H7 (cell line): Measurements from ENCODE around the gene HPRT1. TPM values are rescaled to one million over a fixed set of nuclear protein-coding genes. Genes with fewer than 3 reads are reported as not detected.

Experiments used
- DNase-seq: peaks from one replicate; pipeline ENCODE4 v3.0.0; 2012
- H3K27me3 ChIP-seq: 2 replicates; pipeline ENCODE4 v1.6.0; 2011; ENCODE audit warnings: mild to moderate bottlenecking, low read length; ENCODE audit not compliant: control insufficient read depth, insufficient read depth
- H3K36me3 ChIP-seq: replicated peaks from 2 replicates; pipeline ENCODE4 v1.5.1; 2011; ENCODE audit warnings: low read length; ENCODE audit not compliant: control insufficient read depth, insufficient read depth
- H3K4me3 ChIP-seq: 2 replicates; pipeline ENCODE4 v1.5.1; 2011; ENCODE audit warnings: low read depth, mild to moderate bottlenecking, control low read depth, low read length, moderate library complexity; ENCODE audit not compliant: insufficient read depth
- total RNA-seq: library from RNA; depleted of rRNA; stranded (reverse); fragments of >200 nt; shearing (Covaris generic); gene quantifications from 2 replicates; pipeline ENCODE4 v1.2.3, GENCODE V29; 2014; rRNA removed

The HPRT1 gene, protein sequence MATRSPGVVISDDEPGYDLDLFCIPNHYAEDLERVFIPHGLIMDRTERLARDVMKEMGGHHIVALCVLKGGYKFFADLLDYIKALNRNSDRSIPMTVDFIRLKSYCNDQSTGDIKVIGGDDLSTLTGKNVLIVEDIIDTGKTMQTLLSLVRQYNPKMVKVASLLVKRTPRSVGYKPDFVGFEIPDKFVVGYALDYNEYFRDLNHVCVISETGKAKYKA
- total RNA-seq = 11.0 and 22.2 TPM in 2 replicates

DNA sequence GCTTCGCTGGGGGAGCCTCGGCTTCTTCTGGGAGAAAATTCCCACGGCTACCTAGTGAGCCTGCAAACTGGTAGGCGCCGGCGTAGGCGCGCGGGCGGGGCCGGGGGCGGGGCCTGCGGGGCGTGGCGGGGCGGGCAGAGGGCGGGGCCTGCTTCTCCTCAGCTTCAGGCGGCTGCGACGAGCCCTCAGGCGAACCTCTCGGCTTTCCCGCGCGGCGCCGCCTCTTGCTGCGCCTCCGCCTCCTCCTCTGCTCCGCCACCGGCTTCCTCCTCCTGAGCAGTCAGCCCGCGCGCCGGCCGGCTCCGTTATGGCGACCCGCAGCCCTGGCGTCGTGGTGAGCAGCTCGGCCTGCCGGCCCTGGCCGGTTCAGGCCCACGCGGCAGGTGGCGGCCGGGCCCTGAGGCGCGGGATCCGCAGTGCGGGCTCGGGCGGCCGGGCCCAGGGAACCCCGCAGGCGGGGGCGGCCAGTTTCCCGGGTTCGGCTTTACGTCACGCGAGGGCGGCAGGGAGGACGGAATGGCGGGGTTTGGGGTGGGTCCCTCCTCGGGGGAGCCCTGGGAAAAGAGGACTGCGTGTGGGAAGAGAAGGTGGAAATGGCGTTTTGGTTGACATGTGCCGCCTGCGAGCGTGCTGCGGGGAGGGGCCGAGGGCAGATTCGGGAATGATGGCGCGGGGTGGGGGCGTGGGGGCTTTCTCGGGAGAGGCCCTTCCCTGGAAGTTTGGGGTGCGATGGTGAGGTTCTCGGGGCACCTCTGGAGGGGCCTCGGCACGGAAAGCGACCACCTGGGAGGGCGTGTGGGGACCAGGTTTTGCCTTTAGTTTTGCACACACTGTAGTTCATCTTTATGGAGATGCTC lies at the start of gene HPRT1:
Gene HPRT1, plus strand, starts transcription at position 161 of the 857 bp plus-strand sequence. Its CDS starts 147 bp downstream, at position 308.
- Histone ChIP-seq H3K4me3 (peak within 1 kb of the TSS; percentile 75), H3K36me3 (no peaks in the 10 kb centered on the region; the same call in 1 of the 2 replicates), H3K27me3 (no peaks in the 10 kb centered on the region)
- DNase-seq = peak; percentile 94

DNA sequence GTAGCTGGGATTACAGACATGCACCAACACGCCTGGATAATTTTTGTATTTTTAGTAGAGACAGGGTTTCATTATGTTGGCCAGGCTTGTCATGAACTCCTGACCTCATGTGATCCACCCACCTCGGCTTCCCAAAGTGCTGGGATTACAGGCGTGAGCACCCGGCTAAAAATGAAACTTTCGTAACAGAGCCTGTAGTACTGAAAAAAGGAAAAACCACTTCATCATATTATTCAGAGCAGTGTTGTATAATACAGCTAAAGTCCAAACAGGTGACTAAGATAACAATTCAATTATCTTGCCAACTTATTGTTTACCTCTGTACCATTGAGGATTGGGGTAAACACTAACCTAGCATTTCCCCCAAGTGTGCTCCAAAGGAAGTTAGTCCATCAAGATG lies 43.9 kb upstream of the HPRT1 start:
- DNase-seq = no peak
- H3K36me3 ChIP-seq = peaks cover 10% of the 10 kb centered on the region
- H3K27me3 ChIP-seq = no peaks in the 10 kb centered on the region
- H3K4me3 ChIP-seq = no peak overlapping the region

DNA sequence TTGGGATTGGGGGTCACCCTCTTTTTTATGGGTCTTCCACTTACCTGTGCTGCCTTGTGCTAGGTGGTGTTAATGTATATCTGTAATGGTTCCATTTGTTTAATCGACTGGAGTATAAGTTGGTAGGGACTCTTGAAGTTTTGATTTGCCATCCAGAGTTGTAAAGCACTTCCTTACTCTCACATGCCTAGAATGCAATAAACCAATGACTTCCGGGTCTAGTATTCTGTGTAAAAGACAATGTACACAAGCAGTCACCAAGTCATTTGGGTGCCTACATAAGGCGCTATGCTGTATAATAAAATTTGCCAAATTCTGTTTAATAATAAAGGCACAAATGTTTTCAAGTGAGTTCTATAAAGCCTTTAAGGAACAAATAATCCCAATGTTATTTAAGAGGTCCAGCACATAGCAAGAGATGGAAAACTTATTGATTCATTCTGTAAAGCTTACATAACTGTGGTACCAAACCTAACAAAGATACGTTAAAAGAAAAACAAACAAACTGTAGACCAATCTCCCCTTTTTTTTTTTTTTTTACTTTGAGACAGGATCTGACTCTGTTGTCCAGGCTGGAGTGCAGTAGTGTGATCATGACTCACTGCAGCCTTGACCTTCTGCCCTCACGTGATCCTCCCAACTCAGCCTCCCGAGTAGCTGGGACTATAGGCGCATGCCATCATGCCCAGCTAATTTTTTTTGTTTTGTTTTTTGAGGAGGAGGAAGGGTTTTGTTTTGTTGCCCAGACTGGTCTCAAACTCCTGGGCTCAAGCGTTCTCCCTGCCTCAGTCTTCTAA lies 41.5 kb upstream of the HPRT1 start:
- Histone ChIP-seq H3K27me3 (no peaks in the 10 kb centered on the region), H3K36me3 (peaks cover 11% of the 10 kb centered on the region), H3K4me3 (no peak overlapping the region)
- DNase-seq = no peak

DNA sequence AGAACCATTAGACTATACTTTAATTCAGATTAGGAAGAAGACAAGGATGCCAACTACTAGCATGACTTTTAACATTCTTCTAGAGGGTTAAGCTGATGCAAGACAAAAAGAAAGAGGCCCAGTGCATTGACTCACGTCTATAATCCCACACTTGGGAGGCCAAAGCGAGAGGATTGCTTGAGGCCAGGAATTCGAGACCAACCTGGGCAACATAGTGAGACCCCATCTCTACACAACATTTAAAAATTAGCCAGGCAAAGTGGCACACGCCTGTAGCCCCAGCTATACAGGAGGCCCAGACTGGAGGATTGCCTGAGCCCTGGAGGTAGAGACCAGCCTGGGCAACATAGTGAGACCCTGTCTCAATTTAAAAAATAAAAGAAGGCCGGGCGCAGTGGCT lies 40.2 kb upstream of the HPRT1 start:
- no peaks in the 10 kb centered on the region for H3K27me3 ChIP-seq
- DNase-seq = no peak
- H3K36me3 ChIP-seq = peaks cover 8% of the 10 kb centered on the region
- no peak overlapping the region for H3K4me3 ChIP-seq

DNA sequence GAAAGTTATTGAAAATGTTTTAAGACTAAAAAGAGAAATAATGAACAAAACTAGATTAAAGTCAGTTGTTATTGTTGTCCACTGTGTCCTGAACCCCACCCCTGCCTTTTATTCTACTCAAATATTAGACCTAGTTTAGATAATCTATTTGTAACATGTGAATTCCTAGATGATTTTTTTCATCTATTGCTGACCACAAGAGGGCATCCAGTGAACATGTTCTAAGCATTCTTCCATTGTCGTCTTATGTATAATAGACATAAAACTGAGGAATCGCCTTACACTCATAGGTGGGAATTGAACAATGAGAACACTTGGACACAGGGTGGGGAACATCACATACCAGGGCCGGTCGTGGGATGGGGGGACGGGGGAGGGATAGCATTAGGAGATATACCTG lies 36.4 kb upstream of the HPRT1 start:
- no peak overlapping the region for H3K4me3 ChIP-seq
- peaks cover 10% of the 10 kb centered on the region for H3K36me3 ChIP-seq
- no peak for DNase-seq
- H3K27me3 ChIP-seq = no peaks in the 10 kb centered on the region

DNA sequence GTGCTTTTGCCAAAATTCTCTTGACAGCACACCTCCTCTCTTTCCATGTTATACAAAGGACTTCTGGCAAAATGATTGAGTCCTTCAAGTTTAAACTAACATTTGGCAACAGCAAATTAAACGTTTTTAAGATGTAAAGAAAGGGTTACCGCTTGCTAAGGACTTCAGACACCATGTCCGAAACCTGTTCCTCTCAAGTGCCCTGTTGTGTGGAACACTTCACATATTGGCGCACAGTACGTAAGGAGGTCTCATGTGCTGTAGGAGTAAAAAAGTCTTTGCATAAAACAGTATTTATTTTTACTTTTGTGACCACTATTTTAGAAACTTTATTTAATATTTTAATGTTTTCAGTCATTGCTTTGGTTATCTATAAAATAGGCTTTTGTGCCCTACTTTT lies 33.7 kb upstream of the HPRT1 start:
- DNase-seq = no peak
- no peaks in the 10 kb centered on the region for H3K27me3 ChIP-seq
- H3K4me3 ChIP-seq = no peak overlapping the region
- H3K36me3 ChIP-seq = peaks cover 10% of the 10 kb centered on the region

DNA sequence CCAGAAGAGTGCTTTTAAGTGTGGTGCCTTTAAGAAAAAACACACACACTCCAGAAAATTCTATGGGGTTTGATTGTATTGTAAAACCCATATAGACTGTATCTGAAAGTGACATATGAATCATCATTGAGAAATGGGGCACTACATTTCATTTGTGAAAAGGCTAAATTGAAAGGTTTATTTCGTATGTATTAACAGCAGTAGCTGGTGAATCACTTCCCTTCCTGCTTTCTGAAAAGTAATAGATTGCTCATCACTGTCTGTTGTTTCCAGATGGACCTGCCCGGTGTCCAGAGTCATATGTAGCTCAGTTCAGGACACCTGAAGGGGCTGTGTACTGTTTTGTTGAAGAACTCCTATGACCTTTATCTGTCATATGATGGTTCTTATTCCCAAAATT lies 28.1 kb upstream of the HPRT1 start:
- no peak for DNase-seq
- Histone ChIP-seq H3K27me3 (no peaks in the 10 kb centered on the region), H3K4me3 (no peak overlapping the region), H3K36me3 (peaks cover 6% of the 10 kb centered on the region)

DNA sequence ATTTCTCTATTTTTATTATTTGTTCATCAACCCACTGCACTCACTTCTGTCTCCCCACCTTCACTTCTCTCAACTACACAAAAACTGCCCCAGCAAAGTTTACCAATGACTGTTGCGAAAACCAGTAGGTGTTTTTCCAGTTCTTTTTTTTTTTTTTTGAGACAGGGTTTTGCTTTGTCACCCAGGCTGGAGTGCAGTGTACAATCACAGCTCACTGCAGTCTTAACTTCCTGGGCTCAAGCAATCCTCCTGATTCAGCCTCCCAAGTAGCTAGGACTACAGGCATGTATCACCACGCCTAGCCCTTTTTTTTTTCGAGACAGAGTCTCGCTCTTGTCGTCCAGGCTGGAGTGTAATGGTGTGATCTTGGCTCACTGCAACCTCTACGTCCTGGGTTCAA lies 24.1 kb upstream of the HPRT1 start:
- H3K4me3 ChIP-seq = no peak overlapping the region
- no peak for DNase-seq
- H3K27me3 ChIP-seq = no peaks in the 10 kb centered on the region
- peaks cover 3% of the 10 kb centered on the region; the same call in 1 of the 2 replicates for H3K36me3 ChIP-seq

DNA sequence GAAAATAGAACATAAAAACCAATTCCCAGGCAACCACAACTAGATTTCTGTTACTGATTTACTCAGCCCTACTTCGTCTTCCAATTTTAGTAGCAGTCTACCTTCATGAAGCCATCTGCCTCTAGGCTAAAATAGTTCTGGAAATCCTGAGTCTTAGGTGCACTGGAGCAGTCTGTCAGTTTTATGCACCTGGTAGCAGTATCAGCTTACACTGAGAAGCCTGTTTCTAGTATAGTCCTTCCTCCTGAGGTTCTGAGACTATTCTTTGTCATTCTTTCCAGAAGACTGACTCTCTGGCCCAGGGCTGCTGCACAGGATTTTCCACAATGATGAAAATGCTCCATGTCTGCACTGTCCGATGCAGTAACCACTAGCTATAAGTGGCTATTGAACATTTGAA lies 16.9 kb upstream of the HPRT1 start:
- H3K27me3 ChIP-seq = no peaks in the 10 kb centered on the region
- H3K4me3 ChIP-seq = no peak overlapping the region
- DNase-seq = no peak
- H3K36me3 ChIP-seq = no peaks in the 10 kb centered on the region

DNA sequence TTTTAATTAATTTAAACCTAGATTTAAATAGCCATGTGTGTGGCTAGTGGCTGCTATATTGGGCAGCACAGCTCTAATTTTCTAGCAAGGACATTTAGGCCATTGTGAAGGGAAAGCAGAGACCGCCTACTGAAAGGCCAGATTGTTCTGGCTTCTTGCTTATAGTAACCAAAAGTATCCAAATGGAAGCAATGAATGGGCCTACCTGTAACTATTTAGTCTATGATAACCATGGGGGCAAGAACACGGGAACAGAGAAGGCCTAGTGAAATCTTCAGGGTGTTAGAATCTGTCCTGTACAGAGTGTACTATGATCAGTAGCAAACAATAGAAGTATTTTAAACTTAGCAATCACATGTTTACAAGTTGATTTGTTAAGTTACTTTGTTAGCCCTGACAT lies 16.5 kb upstream of the HPRT1 start:
- no peaks in the 10 kb centered on the region for H3K36me3 ChIP-seq

DNA sequence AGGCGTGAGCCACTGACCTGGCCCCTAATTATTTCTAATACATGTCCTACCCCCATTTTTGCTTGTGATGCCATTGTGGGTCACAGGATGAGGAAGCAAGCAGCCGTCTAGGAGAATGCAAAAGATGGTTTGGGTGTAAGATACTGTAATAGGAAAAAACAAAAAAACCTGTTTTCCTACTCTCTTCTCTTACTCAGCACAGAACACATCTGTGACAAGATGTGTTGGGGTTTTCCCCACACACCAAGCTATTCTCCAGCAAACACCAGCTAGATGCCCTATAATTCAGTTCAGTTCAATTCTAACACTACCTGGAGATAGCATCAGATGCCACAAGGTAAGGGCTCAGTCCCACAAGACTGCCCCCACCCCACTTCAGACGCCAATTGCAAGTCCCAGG lies 15.3 kb upstream of the HPRT1 start:
- H3K36me3 ChIP-seq = no peaks in the 10 kb centered on the region
- DNase-seq = no peak
- no peak overlapping the region for H3K4me3 ChIP-seq
- H3K27me3 ChIP-seq = no peaks in the 10 kb centered on the region

More for the DNA sequence above, 16.5 kb upstream of the HPRT1 start:
- DNase-seq = no peak
- H3K27me3 ChIP-seq = no peaks in the 10 kb centered on the region
- H3K4me3 ChIP-seq = no peak overlapping the region

DNA sequence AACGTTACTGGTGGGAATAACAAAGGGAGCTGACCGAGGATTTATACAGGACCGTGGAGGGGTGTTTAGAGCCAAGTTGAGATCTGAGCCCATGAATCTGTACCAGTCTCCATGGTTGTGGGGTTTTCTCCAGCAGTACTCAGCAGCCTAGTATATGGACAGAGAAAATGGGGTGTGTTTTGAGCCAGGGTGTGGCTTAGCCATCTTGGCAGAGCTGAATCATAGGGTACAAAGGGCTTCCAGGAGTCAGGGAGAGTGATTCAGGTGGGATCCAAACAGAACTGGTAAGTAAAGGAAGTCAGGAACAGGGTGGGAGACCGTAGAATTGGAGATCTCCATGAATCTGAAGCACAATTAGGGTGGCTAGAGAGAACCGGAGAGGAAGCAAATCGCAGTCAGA lies 7.4 kb upstream of the HPRT1 start:
- Histone ChIP-seq H3K4me3 (no peak overlapping the region), H3K36me3 (no peaks in the 10 kb centered on the region), H3K27me3 (no peaks in the 10 kb centered on the region)
- no peak for DNase-seq

DNA sequence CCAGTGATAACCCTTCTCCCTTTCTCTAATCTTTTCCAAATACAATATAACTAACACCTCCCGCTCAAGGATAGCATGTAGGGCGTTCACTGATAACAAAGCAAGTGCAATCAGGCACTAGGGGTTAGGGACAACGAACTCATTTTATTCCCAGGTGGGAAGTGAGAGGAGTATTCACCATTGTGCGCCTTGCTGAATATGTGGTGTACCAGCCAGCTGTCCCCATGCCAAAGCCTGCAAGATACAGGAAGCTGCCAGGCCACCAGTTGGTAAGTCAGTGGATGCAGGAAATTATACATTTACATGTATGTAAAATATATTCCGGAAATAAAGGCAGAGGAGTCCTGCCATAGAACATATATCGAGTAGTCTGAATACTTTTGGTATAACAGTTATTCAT lies 6.3 kb upstream of the HPRT1 start:
- no peak for DNase-seq
- Histone ChIP-seq H3K27me3 (no peaks in the 10 kb centered on the region), H3K36me3 (no peaks in the 10 kb centered on the region), H3K4me3 (no peak overlapping the region)

DNA sequence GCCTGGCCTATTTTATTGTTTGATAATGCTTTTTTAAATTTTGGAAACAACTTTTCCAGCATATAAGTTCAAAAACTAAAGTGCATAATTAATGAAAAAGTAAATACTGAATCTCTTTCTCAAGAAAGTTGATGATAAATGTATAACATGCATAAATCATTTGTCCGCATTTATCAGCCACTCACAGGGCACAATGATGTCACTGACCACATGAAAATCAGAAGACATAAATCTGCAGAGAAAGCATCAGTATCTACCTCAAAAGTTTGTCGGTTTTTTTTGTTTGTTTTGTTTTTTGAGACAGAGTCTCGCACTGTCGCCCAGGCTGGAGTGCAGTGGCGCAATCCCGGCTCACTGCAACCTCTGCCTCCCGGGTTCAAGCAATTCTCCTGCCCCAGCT lies 5.5 kb upstream of the HPRT1 start:
- Histone ChIP-seq H3K36me3 (no peaks in the 10 kb centered on the region), H3K27me3 (no peaks in the 10 kb centered on the region), H3K4me3 (no peak overlapping the region)
- no peak for DNase-seq

DNA sequence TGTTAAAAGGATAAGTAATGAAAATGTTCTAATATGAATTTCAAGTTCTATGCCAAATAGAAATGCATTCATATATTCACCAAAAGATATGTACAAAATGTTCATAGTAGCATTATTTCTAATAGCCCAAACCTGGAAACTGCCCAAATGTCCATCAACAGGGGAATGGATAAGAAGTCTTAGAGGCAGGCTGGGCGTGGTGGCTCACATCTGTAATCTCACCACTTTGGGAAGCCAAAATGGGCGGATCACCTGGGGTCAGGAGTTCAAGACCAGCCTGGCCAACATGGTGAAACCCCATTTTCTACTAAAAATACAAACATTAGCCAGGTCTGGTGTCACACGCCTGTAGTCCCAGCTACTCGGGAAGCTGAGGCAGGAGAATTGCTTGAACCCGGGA lies 2.3 kb upstream of the HPRT1 start:
- H3K4me3 ChIP-seq = no peak overlapping the region
- H3K36me3 ChIP-seq = no peaks in the 10 kb centered on the region

More for the DNA sequence above, 2.3 kb upstream of the HPRT1 start:
- H3K27me3 ChIP-seq = no peaks in the 10 kb centered on the region
- no peak for DNase-seq
